Adrenal gland (tissue), 5 donors: ENCODE data around the gene RIPOR1.
A peak's percentile ranks its signal among the peaks of the same experiment; 100 is the strongest.

Experiments used
- POLR2A ChIP-seq, 2 donors: fragments of 450-650 bp; IDR thresholded peaks; one replicate each; pipeline ENCODE4 v1.6.1; 2017; ENCODE audit warnings: antibody characterized with exemption in 2 of 2, mild to moderate bottlenecking in 2 of 2, moderate library complexity in 1 of 2
- TF ChIP-seq, protein P1 (sequence below), 6 experiments: fragments of 450-650 bp in 4 of 6; fragments of 200-600 bp in 2 of 6; sonication (generic) in 1 of 6; IDR thresholded peaks; 1 replicate in 5 of 6; 2 replicates in 1 of 6; pipeline versions ENCODE4 v1.5.1 to v1.8.0; 2016 to 2021; ENCODE audit warnings: antibody characterized with exemption in 6 of 6, mild to moderate bottlenecking in 2 of 6, moderate library complexity in 1 of 6
- donor health status: DM: no; HTN: no; CAD: no.

- TF ChIP-seq, protein P1, sequence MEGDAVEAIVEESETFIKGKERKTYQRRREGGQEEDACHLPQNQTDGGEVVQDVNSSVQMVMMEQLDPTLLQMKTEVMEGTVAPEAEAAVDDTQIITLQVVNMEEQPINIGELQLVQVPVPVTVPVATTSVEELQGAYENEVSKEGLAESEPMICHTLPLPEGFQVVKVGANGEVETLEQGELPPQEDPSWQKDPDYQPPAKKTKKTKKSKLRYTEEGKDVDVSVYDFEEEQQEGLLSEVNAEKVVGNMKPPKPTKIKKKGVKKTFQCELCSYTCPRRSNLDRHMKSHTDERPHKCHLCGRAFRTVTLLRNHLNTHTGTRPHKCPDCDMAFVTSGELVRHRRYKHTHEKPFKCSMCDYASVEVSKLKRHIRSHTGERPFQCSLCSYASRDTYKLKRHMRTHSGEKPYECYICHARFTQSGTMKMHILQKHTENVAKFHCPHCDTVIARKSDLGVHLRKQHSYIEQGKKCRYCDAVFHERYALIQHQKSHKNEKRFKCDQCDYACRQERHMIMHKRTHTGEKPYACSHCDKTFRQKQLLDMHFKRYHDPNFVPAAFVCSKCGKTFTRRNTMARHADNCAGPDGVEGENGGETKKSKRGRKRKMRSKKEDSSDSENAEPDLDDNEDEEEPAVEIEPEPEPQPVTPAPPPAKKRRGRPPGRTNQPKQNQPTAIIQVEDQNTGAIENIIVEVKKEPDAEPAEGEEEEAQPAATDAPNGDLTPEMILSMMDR (IDR thresholded peaks at IDR 0.05), result peak; percentile 86 to 95 (median 93)
- TF ChIP-seq POLR2A (IDR thresholded peaks at IDR 0.05), result no peak
These were observed 18.3 kb downstream of the RIPOR1 start for GRCh38 chr16:67546761-67547422.
